ENCODE measurements around the gene ZNF334. TPM values are rescaled to one million over a fixed set of nuclear protein-coding genes. Genes with fewer than 3 reads are reported as not detected.

The ZNF334 gene
- total RNA-seq, 1 donor from 2014 or later = 21.4 TPM

- no peak overlapping the region for H3K27ac Mint-ChIP-seq (ENCODE audit: unreplicated experiment)
- H3K36me3 Mint-ChIP-seq (ENCODE audit: low read depth) = peaks cover 90% of the 10 kb centered on the region
- no peak overlapping the region for H3K4me3 Mint-ChIP-seq
- no peak for DNase-seq (ENCODE audit: low read depth, low spot score)
- H3K9me3 Mint-ChIP-seq = peaks cover 59% of the 10 kb centered on the region
- H3K4me1 Mint-ChIP-seq = no peaks in the 10 kb centered on the region
- H3K27me3 Mint-ChIP-seq (ENCODE audit: low read depth) = no peaks in the 10 kb centered on the region
- no peak for TF ChIP-seq CTCF (conservative IDR thresholded peaks at IDR 0.05)
These were observed 11.9 kb downstream of the ZNF334 start for GRCh38 chr20:46501337-46501942.

GRCh38 chr20:46494077-46494476, 19.3 kb downstream of the ZNF334 start:
- Mint-ChIP-seq H3K9me3 (peaks cover 31% of the 10 kb centered on the region), H3K36me3 (ENCODE audit: low read depth) (peaks cover 65% of the 10 kb centered on the region), H3K27ac (ENCODE audit: unreplicated experiment) (no peak overlapping the region), H3K4me3 (no peak overlapping the region), H3K27me3 (ENCODE audit: low read depth) (no peaks in the 10 kb centered on the region), H3K4me1 (peaks cover 4% of the 10 kb centered on the region)
- DNase-seq (ENCODE audit: low read depth, low spot score) = no peak
- TF ChIP-seq CTCF (conservative IDR thresholded peaks at IDR 0.05) = no peak

- peaks cover 15% of the 10 kb centered on the region for H3K9me3 Mint-ChIP-seq
- DNase-seq (ENCODE audit: low read depth, low spot score) = no peak
- H3K4me1 Mint-ChIP-seq = peaks cover 4% of the 10 kb centered on the region
- H3K27ac Mint-ChIP-seq (ENCODE audit: unreplicated experiment) = no peak overlapping the region
- no peak overlapping the region for H3K4me3 Mint-ChIP-seq
- no peak for TF ChIP-seq CTCF (conservative IDR thresholded peaks at IDR 0.05)
- peaks cover 40% of the 10 kb centered on the region for H3K36me3 Mint-ChIP-seq (ENCODE audit: low read depth)
- no peaks in the 10 kb centered on the region for H3K27me3 Mint-ChIP-seq (ENCODE audit: low read depth)
These were observed 22.0 kb downstream of the ZNF334 start for GRCh38 chr20:46491354-46491753.

- peaks cover 10% of the 10 kb centered on the region for H3K9me3 Mint-ChIP-seq
- H3K36me3 Mint-ChIP-seq (ENCODE audit: low read depth) = peaks cover 24% of the 10 kb centered on the region
- no peaks in the 10 kb centered on the region for H3K27me3 Mint-ChIP-seq (ENCODE audit: low read depth)
- no peak overlapping the region for H3K27ac Mint-ChIP-seq (ENCODE audit: unreplicated experiment)
- no peak overlapping the region for H3K4me3 Mint-ChIP-seq
- no peak for DNase-seq (ENCODE audit: low read depth, low spot score)
- H3K4me1 Mint-ChIP-seq = peaks cover 8% of the 10 kb centered on the region
- TF ChIP-seq CTCF (conservative IDR thresholded peaks at IDR 0.05) = no peak
These were observed 24.9 kb downstream of the ZNF334 start for GRCh38 chr20:46488451-46488850.

- TF ChIP-seq CTCF (conservative IDR thresholded peaks at IDR 0.05) = no peak
These were observed 25.7 kb downstream of the ZNF334 start for GRCh38 chr20:46487628-46488027.

More at GRCh38 chr20:46487628-46488027, 25.7 kb downstream of the ZNF334 start:
- peaks cover 6% of the 10 kb centered on the region for H3K9me3 Mint-ChIP-seq
- H3K27me3 Mint-ChIP-seq (ENCODE audit: low read depth) = no peaks in the 10 kb centered on the region
- no peak overlapping the region for H3K27ac Mint-ChIP-seq (ENCODE audit: unreplicated experiment)
- peaks cover 8% of the 10 kb centered on the region for H3K4me1 Mint-ChIP-seq
- no peak for DNase-seq (ENCODE audit: low read depth, low spot score)
- H3K4me3 Mint-ChIP-seq = no peak overlapping the region
- H3K36me3 Mint-ChIP-seq (ENCODE audit: low read depth) = peaks cover 19% of the 10 kb centered on the region

All from neural crest cell (in vitro differentiated cells).